Activated T-helper 1 cell treated with anti-CD3 and anti-CD28 coated beads, Interleukin-2, amount 50 U/mL, for 16 hours (primary cell): Measurements from ENCODE around the gene GLMP.

ENCODE experiments used
- DNase-seq, 2 donors: peaks; one replicate each; pipeline ENCODE4 v3.0.0-alpha.2; 2020; ENCODE audit warnings: low read depth in 1 of 2, low spot score in 1 of 2

GLMP gene

DNA sequence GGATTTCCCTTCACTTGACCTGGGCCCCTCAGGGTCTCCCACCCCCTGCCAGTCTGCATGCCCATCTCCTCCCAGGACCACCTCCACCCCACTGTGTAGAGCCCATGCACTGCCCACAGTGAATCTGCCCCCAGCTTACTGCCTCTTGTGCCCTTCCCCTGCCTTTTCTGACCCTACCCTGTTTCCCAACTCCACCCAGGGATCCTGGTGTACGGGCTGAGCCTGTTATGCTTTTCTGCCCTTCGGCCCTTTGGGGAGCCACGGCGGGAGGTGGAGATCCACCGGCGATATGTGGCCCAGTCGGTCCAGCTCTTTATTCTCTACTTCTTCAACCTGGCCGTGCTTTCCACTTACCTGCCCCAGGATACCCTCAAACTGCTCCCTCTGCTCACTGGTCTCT lies 9.4 kb downstream of the GLMP start:
- no peak for DNase-seq

- no peak for DNase-seq
These were observed 10.0 kb downstream of the GLMP start for GRCh38 chr1:156285437-156285836.

GRCh38 chr1:156284757-156285156 lies 10.7 kb downstream of the GLMP start:
- DNase-seq, result no peak

DNA sequence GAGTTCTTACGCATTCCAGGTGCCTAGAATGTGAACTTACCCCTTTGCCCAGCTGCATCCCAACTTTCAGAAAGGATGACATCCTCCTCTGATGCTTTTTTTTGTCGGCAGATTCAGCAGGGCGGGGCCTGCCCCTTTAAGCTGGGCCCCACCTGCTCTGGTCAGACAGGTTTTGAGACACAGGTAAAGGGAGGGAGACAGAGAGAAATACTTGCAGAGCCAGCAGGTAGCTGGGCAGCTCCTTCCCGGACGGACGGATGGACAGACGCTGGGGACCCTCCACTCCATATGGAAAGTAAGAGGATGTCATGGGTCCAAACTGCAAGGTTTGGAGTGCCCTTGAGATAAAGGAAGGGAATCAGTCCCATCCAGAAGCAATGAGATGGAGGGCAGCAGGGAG lies 11.4 kb downstream of the GLMP start, which contains the start of gene TMEM79:
TMEM79 (plus strand) TSS at position 214 of the 400 bp plus-strand sequence. CDS start 902 bp downstream, outside the sequence.
- no peak for DNase-seq

- DNase-seq, result no peak
These were observed 12.0 kb downstream of the GLMP start for GRCh38 chr1:156283521-156283920.

DNA sequence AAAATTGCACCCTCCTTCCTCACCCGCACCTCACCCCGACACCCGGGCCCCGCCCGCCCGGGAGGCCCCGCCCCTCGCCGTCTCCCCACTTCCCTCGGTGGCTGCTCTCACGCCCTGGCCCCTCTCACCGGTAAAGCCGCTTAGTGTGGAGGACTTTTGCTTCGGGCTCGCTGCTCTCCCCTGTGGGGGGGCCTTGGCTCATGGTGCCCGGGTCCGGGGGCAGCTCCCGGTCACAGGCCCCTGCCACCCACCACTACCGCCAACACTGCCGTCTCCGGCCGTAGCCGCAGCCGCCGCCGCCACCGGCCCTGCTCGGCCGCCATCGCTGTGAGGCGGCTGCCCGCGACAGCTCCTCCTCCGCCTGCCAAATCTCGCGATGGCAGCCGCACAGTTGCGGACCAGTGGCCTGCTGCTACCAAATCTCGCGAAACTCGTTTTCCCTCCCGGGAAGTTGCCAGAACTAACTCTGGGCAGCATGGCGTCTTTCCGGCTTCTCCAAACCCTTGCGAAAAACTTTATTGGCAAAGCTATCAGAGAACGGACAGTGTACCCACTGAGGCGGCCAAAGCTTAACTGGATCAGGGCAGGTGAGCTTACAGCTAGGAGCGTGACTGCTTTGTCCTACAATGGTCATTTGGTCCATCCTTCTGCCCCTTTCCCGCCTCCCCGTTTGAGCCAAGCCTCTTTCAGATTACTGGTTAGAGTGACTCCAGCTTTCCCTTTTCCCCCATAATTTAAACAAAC lies 12.8 kb downstream of the GLMP start, which contains the start of gene SMG5:
SMG5 (minus strand) TSS at position 347 of the 744 bp plus-strand sequence; CDS start at position 202, 145 bp downstream.
- DNase-seq, result peak; percentile 86 to 90

DNA sequence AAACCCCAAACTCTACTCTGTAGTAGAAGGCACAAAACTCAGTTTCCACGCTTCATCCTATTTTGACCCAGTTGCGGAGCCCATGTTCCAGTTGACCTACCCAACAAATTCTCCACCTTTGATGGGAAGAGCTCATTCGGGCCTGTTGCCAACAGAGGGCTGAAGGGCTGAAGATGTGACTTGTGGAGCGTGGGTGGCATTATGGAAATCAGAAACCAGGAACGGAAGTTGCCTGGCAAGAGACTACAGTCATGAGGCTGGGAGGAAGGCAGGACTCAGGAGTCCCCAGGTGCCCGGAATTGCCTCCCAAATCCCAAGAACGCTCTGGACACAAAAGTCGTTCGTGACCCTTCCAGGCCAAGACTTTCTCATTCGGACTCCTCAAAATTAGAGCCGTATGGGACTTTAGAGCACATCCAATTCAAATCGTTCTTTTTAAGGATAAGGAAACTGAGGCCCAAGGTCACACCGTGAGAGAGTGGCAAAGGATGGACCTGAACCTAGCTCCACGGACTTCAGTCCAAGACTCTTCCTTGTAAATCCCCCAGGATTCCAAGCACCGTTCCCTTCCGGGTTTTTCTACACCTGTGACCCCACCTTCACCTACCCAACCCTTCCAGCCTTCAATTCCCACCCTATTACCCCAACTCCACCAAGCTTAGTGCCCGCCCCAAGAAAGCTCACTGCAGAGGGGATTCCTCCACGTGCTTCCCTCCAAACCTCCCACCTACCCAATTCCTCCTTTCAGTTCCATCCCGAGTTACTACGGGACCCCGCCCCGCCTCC lies 13.6 kb downstream of the GLMP start:
- DNase-seq, result no peak

GRCh38 chr1:156281281-156281680 lies 14.2 kb downstream of the GLMP start:
- peak in 1 of 2 donors; percentile 11 for DNase-seq

- DNase-seq, result no peak
These were observed 15.6 kb downstream of the GLMP start for GRCh38 chr1:156279837-156280236.

GRCh38 chr1:156276966-156277381 lies 18.5 kb downstream of the GLMP start:
- DNase-seq, result no peak

DNA sequence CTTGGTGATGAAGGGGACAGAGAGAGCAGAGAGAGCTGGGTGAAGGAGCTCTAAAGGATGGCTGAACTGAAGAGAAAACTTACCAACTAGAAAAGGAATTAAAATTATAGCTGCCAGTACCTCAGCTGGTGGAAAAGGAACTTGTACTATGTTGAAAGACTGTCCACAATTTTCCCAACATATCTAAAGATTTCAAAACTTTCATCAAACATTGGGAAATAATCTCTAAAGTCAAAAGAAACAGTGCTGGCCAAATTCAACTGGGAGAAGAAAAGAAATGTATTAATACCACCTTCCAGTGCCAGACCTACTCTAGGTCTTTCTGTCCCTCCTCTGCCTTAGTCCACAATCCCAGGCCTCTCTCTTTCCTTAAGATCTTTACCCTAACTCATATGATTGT lies 18.9 kb downstream of the GLMP start:
- DNase-seq, result no peak

GRCh38 chr1:156270314-156270713 lies 25.2 kb downstream of the GLMP start:
- DNase-seq, result no peak

- DNase-seq, result no peak
These were observed 27.1 kb downstream of the GLMP start for GRCh38 chr1:156268336-156268735.

DNA sequence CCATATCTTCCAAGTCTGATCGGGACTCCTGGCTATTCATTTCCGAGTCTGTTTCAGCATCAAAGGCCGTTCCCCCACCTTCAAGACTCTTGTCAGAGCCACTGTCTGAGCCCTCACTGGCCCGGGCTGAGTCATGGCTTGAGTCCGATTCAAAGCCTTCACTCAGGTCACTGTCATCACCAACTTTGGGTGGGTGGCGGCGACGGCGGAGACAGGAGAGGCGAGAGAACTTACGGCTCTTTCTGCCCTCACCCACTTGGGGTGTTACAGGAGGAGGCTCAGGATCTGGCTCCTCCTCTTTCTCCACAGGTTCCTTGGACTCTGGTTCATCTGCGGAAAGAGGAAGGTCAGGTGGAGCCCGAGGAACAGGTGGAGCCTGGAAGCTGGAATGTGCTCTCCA lies 29.4 kb downstream of the GLMP start:
- no peak for DNase-seq

- DNase-seq, result no peak
These were observed 32.2 kb downstream of the GLMP start for GRCh38 chr1:156263288-156263655.

DNA sequence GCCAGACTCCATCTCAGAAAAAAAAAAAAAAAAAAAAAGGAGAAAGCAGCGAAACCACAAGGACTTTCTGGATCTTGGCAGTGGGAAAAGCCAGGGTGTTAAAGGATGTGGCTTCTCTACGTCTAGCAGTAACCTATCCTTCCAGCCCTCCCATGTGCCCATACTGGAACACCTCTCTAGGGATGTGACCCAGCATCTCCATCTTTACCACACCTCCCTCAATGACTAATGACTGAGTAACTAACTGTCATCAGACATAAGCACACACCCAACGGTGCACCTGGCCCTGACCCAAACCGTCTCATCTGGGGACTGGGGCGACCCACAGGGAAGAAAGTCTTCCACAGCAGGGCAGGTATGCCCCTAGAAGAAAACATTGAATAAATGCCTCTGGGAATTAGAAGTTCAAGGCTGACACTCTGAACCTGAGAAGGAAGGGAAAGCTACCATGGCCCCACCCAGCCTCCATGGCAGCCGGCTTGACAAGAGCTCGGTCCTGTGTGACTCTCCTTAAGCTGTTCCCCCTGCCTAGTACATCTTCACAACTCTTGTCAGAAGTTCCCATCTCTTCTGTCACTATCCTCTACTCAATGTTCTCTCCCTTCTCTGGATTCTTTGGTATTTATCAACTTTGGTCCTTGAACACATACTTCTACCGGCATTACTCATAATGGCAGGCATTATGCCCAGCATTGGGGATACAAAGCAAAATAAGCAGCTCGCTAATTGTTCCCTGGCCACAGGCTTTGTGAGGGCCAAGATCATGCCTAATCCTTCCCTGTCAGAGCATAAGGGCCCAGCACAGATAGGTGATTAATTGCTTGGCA lies 32.8 kb downstream of the GLMP start:
- DNase-seq, result no peak

GRCh38 chr1:156260896-156261295 lies 34.6 kb downstream of the GLMP start:
- DNase-seq, result no peak

GRCh38 chr1:156259805-156260204 lies 35.7 kb downstream of the GLMP start:
- no peak for DNase-seq

- no peak for DNase-seq
These were observed 36.6 kb downstream of the GLMP start for GRCh38 chr1:156258859-156259258.

GRCh38 chr1:156257711-156258110 lies 37.8 kb downstream of the GLMP start:
- no peak for DNase-seq

- no peak for DNase-seq
These were observed 41.8 kb downstream of the GLMP start for GRCh38 chr1:156253634-156254033.
